Stromal cell of bone marrow (primary cell): ENCODE measurements around the gene ATP1B2.
"Not testable (repeated sequence)": the region's sequence is repeated elsewhere in the genome, so short reads cannot be mapped to it uniquely, and the experiment has no call there.

Source experiments
- DNase-seq: peaks from one replicate; pipeline ENCODE4 v3.0.0-alpha.2; 2012; ENCODE audit warnings: low read depth

Gene ATP1B2

DNA sequence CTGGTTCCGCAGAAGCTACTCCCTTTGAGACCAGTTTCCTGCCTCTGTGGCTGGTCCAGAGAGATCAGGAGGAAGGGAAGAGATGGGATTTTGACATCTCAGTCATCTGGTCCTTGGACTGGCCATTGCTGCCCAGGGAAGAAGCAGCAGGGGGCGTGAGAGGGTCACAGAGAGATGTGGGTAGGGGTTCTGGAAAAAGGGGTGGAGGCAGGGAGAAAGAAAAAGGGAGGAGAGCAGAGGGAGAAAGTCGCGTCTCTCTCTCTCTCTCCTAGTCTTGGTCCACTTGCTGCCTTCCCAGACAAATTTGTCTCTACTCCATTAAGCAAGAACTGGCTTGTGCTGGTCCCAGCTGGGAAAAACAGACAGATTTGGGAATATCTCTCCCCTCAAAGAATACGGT, 16.3 kb upstream of the ATP1B2 start:
- no peak for DNase-seq

DNA sequence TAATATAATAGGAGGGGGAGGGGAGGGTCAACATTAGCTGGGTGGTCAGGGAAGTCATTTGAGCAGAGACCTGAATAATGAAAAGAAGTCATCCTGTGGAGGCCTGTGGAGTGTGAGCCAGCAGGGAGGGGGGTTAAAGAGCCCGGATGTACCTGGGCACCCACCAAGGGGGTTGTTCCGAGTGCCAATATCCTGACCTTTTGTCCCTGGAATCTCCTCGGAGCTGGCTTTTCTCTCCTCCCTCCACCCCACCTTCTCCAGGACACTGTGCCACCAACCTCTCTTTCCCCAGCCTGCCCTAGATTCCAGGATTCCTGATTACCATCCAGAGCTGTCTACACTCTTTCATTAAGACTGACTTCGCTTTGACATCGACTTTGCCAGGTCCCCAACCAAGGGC, 14.6 kb upstream of the ATP1B2 start:
- no peak for DNase-seq

DNA sequence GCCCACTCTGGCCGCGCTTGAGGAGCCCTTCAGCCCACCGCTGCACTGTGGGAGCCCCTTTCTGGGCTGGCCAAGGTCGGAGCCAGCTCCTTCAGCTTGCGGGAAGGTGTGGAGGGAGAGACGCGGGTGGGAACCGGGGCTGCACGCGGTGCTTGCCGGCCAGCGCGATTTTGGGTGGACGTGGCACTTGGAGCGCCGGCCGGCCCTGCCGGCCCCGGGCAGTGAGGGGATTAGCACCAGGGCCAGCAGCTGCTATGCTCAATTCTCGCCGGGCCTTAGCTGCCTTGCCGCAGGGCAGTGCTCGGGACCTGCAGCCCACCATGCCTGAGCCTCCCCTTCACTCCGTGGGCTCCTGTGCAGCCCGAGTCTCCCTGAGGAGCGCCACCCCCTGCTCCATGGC, 9.9 kb upstream of the ATP1B2 start:
- DNase-seq = no peak

DNA sequence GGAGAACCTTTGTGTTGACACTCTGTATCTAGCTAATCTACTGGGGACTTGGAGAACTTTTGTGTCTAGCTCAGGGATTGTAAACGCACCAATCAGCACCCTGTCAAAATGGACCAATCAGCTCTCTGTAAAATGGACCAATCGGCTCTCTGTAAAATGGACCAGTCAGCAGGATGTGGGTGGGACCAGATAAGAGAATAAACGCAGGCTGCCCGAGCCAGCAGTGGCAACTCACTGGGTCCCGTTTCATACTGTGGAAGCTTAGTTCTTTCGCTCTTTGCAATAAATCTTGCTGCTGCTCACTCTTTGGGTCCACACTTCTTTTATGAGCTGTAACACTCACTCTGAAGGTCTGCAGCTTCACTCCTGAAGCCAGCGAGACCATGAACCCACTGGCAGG, 9.1 kb upstream of the ATP1B2 start:
- not testable (repeated sequence) for DNase-seq

DNA sequence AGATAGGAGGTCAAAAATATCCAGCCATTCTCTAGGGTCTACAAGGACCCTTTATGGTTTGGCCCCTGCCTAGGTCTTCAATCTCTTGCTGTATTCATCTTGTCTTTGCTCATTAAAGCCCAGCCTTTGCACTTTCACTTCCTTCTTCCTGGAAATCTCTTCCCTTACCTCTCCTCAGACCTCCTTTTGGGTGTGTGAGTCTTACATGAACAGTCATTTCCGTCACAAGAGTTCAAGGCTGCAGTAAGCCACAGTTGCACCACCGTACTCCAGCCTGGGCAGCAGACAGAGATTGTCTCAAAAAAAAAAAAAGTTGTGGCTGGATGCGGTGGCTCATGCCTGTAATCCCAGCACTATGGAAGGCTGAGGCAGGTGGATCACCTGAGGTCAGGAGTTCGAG, 6.0 kb upstream of the ATP1B2 start:
- DNase-seq = no peak

DNA sequence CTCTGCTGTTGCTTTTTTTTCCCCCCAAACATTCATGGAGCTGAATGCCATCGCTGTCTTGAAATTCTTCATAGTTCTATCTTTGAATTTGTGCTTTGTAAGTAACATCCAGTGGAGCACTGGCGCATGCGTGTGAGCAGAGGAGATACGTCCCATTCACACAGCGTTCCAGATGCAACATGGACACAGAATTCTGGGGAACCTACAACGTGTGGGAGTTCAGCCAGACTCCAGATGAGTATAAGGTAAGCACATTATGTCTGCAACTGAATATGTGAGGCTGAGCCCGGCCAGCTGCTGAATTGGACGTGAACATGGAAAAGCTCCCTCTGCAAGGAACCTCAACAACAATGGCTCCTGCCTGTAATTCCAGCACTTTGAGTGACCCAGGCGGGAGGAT, 4.3 kb upstream of the ATP1B2 start:
- no peak for DNase-seq

DNA sequence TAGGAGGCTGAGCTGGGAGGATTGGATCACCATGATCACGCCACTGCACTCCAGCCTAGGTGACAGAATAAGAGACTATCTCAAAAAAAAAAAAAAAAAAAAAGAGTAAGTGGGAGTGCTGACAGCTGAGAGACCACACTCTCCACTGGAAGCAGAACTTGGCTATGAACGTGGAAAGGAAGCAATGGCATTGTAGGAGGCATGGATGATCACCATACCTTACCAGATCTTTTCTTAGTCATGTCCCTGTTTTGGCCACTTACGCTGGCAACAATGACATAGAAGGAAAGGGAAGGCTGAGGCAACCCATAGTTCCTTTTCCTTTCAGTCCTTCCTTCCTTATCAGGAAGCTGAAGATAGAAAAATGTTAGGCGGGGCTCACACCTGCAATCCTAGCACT, 3.7 kb upstream of the ATP1B2 start:
- DNase-seq = no peak

DNA sequence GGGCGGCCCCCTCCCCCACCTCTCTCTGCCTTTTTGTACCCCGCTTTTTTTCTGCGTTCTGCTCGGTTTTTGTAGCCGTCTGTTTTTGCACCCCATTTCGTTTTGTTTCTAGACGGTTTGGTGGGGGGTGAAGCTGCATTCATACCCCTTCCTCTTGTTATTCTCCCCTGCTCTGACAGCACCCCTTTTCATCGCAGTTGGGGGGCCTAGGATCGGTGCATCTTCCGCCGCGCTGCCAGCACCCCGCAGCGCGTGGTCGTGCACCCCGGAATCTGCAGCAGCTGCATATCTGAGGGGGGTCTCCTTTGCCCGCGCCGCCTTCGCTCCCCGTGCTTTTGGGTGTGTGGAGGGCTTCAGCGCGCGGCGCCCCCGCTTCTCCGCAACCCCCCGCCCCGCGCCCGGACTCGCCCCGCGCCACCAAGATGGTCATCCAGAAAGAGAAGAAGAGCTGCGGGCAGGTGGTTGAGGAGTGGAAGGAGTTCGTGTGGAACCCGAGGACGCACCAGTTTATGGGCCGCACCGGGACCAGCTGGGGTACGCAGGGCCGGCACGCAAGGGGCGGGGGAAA, 455 bp downstream of the ATP1B2 start:
- no peak for DNase-seq

DNA sequence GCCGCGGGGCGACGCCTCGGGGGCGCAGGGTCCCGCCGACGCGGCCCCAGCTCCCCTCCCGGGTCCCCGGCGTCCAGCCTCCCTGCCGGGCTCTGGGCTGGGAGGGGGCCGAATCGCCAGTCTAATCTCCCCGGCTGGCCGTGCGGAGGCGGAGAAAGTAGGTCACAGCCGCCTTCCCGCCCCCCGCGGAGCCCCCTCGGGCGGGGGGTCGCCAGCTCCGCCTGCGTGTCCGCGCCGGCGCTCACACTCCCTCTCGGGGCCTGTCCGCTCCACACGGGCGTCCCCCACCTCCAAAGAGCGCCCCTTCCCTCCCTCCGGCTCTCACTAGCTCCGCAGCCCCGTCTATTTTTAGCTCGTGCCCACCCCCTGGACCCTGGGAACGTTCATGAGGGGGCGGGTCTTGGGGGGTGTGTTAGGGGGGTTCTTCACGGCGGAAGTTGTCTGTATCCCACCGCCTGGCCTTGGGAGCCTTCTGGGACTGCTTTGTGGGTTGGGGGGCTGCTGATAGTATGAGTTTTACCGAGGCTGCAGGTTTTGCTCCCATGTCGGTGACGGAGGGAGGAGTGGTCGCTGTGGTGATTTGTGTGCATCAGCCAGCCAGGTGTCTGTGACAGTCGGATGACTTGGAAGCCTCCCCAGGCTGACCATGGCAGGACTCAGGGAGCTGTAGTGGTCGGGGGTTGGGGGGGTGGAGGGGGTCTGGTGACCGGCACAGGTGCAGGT, 1.1 kb downstream of the ATP1B2 start:
- no peak for DNase-seq

DNA sequence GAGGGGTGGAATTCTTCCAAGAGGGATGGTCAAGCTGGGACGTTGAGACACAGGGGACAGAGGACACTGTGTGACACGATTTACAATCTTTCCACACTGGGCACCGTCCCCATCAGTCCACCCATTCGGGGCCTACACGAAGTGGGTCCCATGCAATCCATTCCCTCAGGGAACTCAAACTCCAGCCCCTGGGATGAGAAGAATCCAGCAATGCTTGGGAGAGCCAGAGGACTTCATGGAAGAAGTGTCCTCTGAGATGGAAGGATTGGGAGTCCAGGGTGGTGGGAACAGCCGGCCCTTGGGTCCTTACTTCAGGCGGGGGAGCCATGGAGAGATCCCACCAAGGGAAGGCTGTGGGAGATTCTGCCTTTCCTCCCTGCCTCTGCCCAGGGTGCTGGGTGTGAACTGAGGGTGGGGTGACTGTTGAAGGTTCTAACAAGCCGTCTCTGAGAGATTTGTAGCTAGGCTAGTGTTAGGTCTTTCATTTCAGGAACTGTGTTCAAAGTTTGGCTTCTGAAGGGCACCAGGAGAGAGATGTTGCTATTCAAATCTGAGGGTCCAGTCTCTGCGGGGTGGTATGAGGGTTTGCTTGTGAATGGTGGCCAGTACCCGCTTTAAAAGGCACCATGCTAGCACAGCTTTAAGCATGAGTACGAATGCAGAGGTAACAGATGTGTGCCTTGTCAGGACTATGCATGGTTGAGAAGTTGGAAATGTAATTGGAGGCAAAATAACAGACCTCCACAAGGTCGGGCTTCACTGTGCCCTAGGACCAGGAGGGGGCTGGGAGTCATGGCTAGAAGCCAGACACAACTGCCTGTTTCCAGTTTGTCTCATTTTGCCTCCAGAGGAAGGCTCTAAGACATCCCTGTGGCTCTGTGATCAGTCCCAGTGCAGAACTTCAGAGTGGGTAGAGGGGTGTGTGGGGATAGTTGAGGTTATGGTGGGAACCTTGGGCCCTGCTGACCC, 1.9 kb downstream of the ATP1B2 start:
- no peak for DNase-seq

DNA sequence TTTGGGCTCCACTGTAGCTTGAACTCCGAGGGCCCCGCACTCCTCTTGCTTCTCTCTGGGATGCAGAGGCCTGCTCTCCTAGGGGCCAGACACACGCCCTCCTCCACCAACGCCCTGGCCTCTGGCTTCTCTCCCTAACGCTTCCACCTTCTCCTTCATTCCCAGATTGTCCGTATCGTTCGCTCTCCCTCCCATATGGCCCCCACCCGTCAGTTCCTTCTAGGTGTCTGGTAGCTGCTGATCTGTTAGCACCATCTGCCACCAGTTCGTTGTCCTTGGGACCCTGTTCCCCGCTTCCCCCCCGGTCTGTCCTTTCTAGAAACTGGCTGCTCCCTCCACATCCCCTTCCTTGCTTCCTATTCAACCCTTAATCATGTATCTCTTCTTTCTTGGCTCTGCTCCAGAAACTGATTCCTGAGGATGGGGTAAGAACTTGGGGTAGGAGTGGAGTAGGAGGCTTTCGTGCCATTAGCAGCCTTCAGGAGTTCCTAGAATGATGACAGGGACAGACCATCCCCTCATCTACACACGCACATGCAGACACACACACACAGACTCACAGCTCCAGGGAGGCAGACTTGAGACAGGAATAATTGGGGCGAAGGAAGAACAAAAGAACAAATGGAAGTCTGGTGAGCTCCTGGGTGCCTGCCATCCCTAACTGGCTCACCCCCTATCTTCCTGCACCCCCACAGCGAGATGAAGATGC, 4.3 kb downstream of the ATP1B2 start:
- no peak for DNase-seq

DNA sequence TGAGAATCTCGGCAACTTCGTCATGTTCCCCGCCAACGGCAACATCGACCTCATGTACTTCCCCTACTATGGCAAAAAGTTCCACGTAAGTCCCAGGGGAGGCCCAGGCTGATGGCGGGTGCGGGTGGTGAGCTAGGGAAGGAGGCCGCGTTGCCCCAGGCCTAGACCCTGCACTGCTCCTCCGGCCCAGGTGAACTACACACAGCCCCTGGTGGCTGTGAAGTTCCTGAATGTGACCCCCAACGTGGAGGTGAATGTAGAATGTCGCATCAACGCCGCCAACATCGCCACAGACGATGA, 4.8 kb downstream of the ATP1B2 start:
- DNase-seq = no peak

DNA sequence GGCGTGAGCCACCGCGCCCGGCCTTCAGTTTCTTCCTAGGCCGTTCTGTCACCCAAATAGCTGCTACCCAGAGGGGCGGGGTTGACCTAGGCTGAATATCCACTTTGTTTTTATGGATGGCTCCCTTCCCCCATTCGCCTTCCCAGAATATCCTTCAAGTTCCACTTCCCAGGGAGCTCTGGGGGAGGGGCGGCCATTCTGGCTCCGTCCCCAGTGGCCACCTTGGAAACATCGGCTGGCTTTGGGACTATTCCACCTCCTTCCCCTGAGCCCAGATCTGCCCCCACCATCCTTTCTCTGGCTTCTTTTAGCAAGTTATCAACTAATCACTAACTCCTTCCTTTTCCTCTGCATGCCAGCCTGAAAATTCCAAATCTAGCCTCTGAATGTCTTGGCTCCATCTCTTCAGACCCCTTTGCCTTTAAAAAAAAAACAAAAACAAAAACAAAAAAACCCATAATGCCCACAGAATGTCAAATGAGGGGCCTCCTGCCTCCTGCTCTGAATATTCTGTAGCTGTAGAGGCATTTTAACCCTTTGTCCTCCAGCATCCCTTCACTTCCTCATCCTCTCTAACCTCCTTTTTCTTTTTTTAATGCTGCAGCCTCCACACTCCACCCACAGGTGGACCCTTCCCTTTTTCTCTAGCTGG, 6.4 kb downstream of the ATP1B2 start:
- no peak for DNase-seq

DNA sequence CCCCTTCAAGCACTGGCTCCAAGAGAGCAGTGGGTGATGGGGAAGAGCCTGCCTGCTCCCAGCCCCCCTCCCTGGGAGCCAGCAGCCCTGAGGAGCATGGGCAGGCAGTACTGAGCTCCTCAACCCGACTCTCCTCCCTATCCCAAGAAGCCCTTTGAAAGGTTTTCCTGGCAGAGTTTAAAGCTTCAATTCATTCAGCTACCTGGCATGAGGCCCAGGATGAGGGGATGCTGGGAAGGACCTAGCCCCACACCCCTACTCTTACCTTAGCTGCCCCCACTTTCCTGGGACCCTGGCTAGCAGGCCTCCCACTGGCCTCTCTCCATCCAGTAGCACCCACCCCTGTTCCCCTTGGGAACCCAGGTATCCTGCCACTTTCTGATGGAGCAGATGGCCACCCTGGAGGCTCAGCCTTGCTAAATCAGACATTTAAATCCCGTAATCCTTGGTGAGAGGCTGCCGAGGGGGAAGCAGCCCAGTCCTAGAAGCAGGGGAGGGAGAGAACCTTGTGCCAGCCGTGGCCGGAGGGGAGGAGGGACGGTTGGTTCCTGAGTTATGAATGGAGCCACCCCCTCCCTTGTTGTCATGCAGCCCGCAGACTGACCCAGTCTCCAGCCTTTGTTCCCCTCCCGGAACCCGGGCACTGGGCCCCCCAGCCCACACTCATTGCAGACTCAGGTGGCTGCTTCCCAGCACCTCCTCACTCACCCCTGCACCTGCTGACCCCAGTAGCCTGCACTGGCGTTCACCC, 17.1 kb downstream of the ATP1B2 start:
- DNase-seq = no peak

DNA sequence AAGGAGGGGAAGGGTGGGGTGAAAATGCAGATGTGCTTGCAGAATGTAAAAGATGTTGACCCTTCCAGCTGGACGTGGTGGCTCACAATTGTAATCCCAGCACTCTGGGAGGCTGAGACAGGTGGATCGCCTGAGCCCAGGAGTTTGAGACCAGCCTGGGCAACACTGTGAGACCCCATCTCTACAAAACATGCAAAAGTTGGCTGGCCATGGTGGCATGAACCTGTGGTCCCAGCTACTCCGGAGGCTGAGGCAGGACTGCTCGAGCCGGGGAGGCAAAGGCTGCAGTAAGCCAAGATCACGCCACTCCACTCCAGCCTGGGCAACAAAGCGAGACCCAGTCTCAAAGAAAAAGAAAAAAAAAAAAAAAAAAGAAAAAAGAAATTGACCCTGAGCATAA, 17.8 kb downstream of the ATP1B2 start:
- DNase-seq = no peak

DNA sequence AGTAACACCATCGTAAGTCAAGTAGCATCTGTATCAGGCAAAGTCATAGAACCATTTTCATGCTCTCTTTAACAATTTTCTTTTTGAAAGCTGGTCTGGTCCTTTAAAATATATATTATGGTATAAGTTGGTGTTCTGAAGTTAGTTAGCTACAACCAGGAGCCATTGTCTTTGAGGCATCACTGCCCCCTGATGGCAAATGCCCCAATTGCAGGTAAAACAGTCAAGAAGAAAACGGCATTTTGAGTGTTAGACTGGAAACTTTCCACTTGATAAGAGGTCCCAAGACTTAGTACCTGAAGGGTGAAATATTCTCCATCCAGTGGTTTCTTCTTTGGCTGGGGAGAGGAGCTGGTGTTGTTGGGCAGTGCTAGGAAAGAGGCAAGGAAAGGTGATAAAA, 22.5 kb downstream of the ATP1B2 start:
- DNase-seq = no peak

DNA sequence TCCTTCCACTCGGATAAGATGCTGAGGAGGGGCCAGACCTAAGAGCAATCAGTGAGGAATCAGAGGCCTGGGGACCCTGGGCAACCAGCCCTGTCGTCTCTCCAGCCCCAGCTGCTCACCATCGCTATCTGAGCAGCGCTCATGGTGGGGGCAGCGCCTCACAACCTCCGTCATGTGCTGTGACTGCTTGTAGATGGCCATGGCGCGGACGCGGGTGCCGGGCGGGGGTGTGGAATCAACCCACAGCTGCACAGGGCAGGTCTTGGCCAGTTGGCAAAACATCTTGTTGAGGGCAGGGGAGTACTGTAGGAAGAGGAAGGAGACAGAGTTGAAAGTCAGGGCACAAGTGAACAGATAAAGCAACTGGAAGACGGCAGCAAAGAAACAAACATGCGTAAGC, 24.2 kb downstream of the ATP1B2 start:
- DNase-seq = no peak

DNA sequence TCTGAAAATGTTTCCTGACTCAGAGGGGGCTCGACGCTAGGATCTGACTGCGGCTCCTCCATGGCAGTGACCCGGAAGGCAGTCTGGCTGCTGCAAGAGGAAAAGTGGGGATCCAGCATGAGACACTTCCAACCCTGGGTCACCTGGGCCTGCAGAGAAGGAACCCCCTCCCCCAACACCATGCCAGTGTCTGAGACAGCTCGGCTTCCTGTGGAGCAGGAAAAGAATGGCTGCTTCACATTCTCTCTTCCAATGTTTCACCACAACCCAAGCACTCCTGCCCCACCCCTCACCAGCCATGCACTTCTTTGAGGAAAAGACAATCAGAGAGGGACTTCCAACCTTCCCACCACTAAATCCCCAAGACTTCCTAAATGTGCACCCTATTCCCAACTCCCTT, 25.8 kb downstream of the ATP1B2 start:
- no peak for DNase-seq

DNA sequence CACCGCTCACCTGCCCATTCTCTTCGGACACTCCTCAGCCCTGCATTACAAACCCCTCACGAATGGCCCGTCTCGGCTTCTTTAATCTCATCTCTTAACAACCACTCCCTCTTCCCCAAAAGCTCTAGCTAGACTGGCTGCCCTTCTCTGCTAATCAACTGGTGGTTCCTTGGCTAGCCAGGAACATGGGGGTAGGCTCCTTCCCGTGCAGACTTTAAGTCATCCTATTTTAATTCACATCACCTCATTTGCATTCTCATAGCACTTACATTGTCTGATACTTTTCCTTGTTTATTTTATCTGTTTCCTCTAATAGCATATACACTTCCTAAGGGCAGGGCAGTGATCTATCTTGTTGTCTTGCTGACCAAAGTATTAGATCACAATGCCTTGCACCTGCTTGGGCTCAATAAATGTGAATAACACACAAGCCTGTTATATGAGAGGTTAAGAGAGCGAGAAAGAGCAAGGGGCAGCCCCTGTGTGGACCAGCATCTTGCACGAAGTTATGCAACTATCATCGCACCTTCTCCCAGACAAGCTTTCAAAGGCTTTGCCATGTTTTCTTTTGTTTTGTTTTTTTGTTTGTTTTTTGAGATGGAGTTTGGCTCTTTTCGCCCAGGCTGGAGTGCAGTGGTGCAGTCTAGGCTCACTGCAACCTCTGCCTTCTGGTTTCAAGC, 26.8 kb downstream of the ATP1B2 start:
- no peak for DNase-seq

DNA sequence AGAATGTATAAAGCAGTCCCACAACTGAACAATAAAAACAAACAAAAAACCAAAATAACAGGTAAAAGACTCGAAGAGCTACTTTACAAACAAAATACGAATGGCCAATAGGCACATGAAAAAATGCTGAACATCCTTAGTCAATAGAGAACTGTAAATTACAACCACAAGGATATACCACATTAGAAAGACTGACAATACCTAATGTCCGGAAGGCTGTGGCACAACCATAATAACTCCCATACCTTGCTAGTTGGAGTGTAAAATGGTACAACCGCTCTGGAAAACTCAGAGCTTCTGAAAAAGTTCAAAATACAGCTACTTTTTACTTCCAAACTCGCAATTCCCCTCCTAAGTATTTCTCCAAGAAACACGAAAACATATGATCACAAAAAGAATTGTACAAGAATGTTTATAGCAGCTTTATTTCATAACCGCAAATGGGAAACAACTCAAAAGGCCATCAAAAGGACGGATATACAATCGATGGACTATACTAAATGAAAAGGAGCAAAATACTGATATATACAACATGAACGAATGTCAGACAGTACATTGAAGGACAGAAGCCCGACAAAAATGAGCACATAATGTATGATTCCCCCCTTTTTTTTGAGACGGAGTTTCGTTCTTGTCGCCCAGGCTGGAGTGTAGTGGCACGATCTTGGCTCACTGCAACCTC, 34.3 kb downstream of the ATP1B2 start:
- no peak for DNase-seq
